Ascending aorta (tissue), 2 donors: ENCODE data around the gene RNPS1. TPM values are rescaled to one million over a fixed set of nuclear protein-coding genes. Genes with fewer than 3 reads are reported as not detected.

ENCODE experiments used
- DNase-seq, 2 donors: peaks; one replicate each; pipeline ENCODE4 v3.0.0-alpha.2; 2019; ENCODE audit warnings: low spot score in 2 of 2
- H3K27ac ChIP-seq, 2 donors: fragments of 200-600 bp; sonication (generic); one replicate each; pipeline ENCODE4 v1.5.1; 2016 to 2017; ENCODE audit warnings: mild to moderate bottlenecking in 1 of 2
- H3K27me3 ChIP-seq: fragments of 200-600 bp; sonication (generic); one replicate; pipeline ENCODE4 v1.5.1; 2017
- H3K36me3 ChIP-seq, 2 donors: fragments of 200-600 bp; sonication (generic); one replicate each; pipeline ENCODE4 v1.5.1; 2016
- H3K4me1 ChIP-seq, 2 donors: fragments of 200-600 bp; sonication (generic); one replicate each; pipeline ENCODE4 v1.5.1; 2016 to 2017; ENCODE audit warnings: mild to moderate bottlenecking in 1 of 2
- H3K4me3 ChIP-seq, 2 donors: fragments of 200-600 bp; sonication (generic); one replicate each; pipeline ENCODE4 v1.5.1; 2016 to 2017; ENCODE audit warnings: mild to moderate bottlenecking in 1 of 2
- H3K9me3 ChIP-seq, 2 donors: fragments of 200-600 bp; sonication (generic); one replicate each; pipeline ENCODE4 v1.5.1; 2016
- CTCF ChIP-seq, 3 experiments: fragments of 200-600 bp in 2 of 3; fragments of 450-650 bp in 1 of 3; sonication (generic) in 2 of 3; IDR thresholded peaks; one replicate each; pipeline ENCODE4 v1.5.1; 2016 to 2019; ENCODE audit warnings: antibody characterized with exemption in 3 of 3, mild to moderate bottlenecking in 1 of 3, moderate library complexity in 1 of 3
- intact Hi-C: fragments of 100-400 bp; cut with DNase I; formaldehyde crosslinking; loops from one replicate; pipeline ENCODE4 v1.15.1; 2023
- total RNA-seq: library from RNA; depleted of rRNA; stranded (reverse); fragments of >200 nt; gene quantifications from one replicate; pipeline ENCODE4 v1.1.0, GENCODE V29; 2016

Gene RNPS1
- total RNA-seq, 1 donor from 2014 or later = 134 TPM

GRCh38 chr16:2207872-2208271 lies 60.1 kb downstream of the RNPS1 start:
- intact Hi-C loops = loop anchor here (5.0 kb wide), 2 partner anchors 59 to 596 kb away; partner anchors contain the start of genes CRAMP1, IFT140 and RNPS1
- peaks cover 6 to 21% of the 10 kb centered on the region in 2 donors for H3K4me1 ChIP-seq
- H3K4me3 ChIP-seq = no peak overlapping the region
- DNase-seq = no peak
- H3K9me3 ChIP-seq = no peaks in the 10 kb centered on the region
- peaks cover 18 to 36% of the 10 kb centered on the region in 2 donors for H3K36me3 ChIP-seq
- no peaks in the 10 kb centered on the region for H3K27me3 ChIP-seq
- no peak overlapping the region for H3K27ac ChIP-seq
- TF ChIP-seq CTCF (IDR thresholded peaks at IDR 0.05) = no peak

- H3K27ac ChIP-seq = no peak overlapping the region
- peaks cover 18 to 32% of the 10 kb centered on the region in 2 donors for H3K36me3 ChIP-seq
- TF ChIP-seq CTCF (IDR thresholded peaks at IDR 0.05) = no peak
- no peak for DNase-seq
- intact Hi-C loops = loop anchor here (5.0 kb wide), 2 partner anchors 60 to 595 kb away; partner anchors contain the start of genes CRAMP1, IFT140 and RNPS1
- no peaks in the 10 kb centered on the region for H3K27me3 ChIP-seq
- H3K9me3 ChIP-seq = no peaks in the 10 kb centered on the region
- peaks cover 4 to 11% of the 10 kb centered on the region in 2 donors for H3K4me1 ChIP-seq
- H3K4me3 ChIP-seq = peak overlapping the region in 1 of 2 donors; percentile 80
Observed at GRCh38 chr16:2206780-2207433, 61.0 kb downstream of the RNPS1 start.

- Histone ChIP-seq H3K27me3 (no peaks in the 10 kb centered on the region), H3K36me3 (peaks cover 18 to 32% of the 10 kb centered on the region in 2 donors), H3K4me3 (peak overlapping the region; percentile 80 to 97), H3K27ac (no peak overlapping the region), H3K4me1 (peaks cover 4 to 11% of the 10 kb centered on the region in 2 donors), H3K9me3 (no peaks in the 10 kb centered on the region)
- no peak for TF ChIP-seq CTCF (IDR thresholded peaks at IDR 0.05)
- intact Hi-C loops = loop anchor here (5.0 kb wide), 2 partner anchors 61 to 594 kb away; partner anchors contain the start of genes CRAMP1, IFT140 and RNPS1
- no peak for DNase-seq
Observed at GRCh38 chr16:2206420-2206779, 61.5 kb downstream of the RNPS1 start.

- intact Hi-C loops = loop anchor here (1.0 to 5.0 kb wide), 5 partner anchors 9 to 594 kb away; partner anchors contain the start of genes CRAMP1, E4F1, IFT140 and RNPS1
- no peaks in the 10 kb centered on the region for H3K27me3 ChIP-seq
- no peak for TF ChIP-seq CTCF (IDR thresholded peaks at IDR 0.05)
- H3K36me3 ChIP-seq = peaks cover 18 to 32% of the 10 kb centered on the region in 2 donors
- H3K4me3 ChIP-seq = peak overlapping the region; percentile 80 to 97
- no peaks in the 10 kb centered on the region for H3K9me3 ChIP-seq
- no peak for DNase-seq
- H3K27ac ChIP-seq = peak overlapping the region; percentile 96 to 98
- H3K4me1 ChIP-seq = peaks cover 4 to 11% of the 10 kb centered on the region in 2 donors
Observed at GRCh38 chr16:2205967-2206313, 62.0 kb downstream of the RNPS1 start.

GRCh38 chr16:2205104-2205966 lies 62.6 kb downstream of the RNPS1 start, which contains the start of gene MLST8:
MLST8 (plus strand) TSS chr16:2205454; CDS start chr16:2206086, 632 bp downstream.
- peaks cover 4 to 11% of the 10 kb centered on the region in 2 donors for H3K4me1 ChIP-seq
- peak within 1 kb of the TSS; percentile 96 to 98 for H3K27ac ChIP-seq
- intact Hi-C loops = loop anchor here (1.0 to 5.0 kb wide), 5 partner anchors 10 to 593 kb away; partner anchors contain the start of genes CRAMP1, E4F1, IFT140 and RNPS1
- H3K36me3 ChIP-seq = peaks cover 18 to 32% of the 10 kb centered on the region in 2 donors
- TF ChIP-seq CTCF (IDR thresholded peaks at IDR 0.05) = peak in 2 of 3 experiments; percentile 6 to 10
- H3K4me3 ChIP-seq = peak within 1 kb of the TSS; percentile 80 to 97
- no peaks in the 10 kb centered on the region for H3K9me3 ChIP-seq
- peak; percentile 25 to 90 for DNase-seq
- H3K27me3 ChIP-seq = no peaks in the 10 kb centered on the region
